Activated naive CD4-positive, alpha-beta T cell treated with anti-CD3 and anti-CD28 coated beads, Interleukin-2, amount 50 U/mL, for 72 hours (primary cell): Measurements from ENCODE around the gene NOTCH1. TPM values are rescaled to one million over a fixed set of nuclear protein-coding genes. Genes with fewer than 3 reads are reported as not detected.

Source experiments
- ATAC-seq, 2 donors: fragments of 150-1000 bp; cut with Tn5 transposase; 2 replicates each; pipeline ENCODE4 v1.10.0; 2021; ENCODE audit warnings: mild to moderate bottlenecking in 2 of 2, moderate library complexity in 2 of 2
- DNase-seq, 2 donors: peaks; one replicate each; pipeline ENCODE4 v3.0.0; 2021 to 2022; ENCODE audit warnings: low spot score in 2 of 2
- H3K27ac Mint-ChIP-seq, 2 donors: one replicate each; pipeline ENCODE4 v1.8.0; 2022; ENCODE audit warnings: mild to moderate bottlenecking in 2 of 2, mixed read lengths in 2 of 2
- H3K36me3 Mint-ChIP-seq, 2 donors: one replicate each; pipeline ENCODE4 v1.8.0; 2022; ENCODE audit warnings: mixed read lengths in 2 of 2
- H3K9me3 Mint-ChIP-seq, 2 donors: one replicate each; pipeline ENCODE4 v1.8.0; 2022; ENCODE audit warnings: mixed read lengths in 2 of 2
- total RNA-seq, 2 donors: library from RNA; stranded (reverse); gene quantifications; one replicate each; pipeline ENCODE4 v1.2.3, GENCODE V29; 2022

The NOTCH1 gene
- total RNA-seq, 2 donors from 2014 or later = 76.4 to 85.5 TPM

DNA sequence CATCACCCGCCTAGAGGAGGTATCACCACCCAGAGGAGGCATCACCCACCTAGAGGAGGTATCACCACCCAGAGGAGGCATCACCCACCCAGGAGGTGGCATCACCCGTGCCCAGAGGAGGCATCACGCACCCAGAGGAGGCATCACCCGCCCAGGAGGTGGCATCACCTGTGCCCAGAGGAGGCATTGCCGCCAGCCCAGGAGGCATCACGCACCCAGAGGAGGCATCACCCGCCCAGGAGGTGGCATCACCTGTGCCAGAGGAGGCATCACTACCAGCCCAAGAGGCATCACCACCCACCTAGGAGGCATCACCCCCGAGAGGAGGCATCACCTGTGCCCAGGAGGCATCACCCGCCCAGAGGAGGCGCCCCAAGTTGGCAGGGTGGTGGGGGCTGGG lies 2.6 kb downstream of the NOTCH1 start:
- no peak for DNase-seq
- Mint-ChIP-seq H3K27ac (peak overlapping the region in 1 of 2 donors; percentile 83), H3K9me3 (no peaks in the 10 kb centered on the region), H3K36me3 (peaks cover 9 to 14% of the 10 kb centered on the region in 2 donors)
- no peak for ATAC-seq

DNA sequence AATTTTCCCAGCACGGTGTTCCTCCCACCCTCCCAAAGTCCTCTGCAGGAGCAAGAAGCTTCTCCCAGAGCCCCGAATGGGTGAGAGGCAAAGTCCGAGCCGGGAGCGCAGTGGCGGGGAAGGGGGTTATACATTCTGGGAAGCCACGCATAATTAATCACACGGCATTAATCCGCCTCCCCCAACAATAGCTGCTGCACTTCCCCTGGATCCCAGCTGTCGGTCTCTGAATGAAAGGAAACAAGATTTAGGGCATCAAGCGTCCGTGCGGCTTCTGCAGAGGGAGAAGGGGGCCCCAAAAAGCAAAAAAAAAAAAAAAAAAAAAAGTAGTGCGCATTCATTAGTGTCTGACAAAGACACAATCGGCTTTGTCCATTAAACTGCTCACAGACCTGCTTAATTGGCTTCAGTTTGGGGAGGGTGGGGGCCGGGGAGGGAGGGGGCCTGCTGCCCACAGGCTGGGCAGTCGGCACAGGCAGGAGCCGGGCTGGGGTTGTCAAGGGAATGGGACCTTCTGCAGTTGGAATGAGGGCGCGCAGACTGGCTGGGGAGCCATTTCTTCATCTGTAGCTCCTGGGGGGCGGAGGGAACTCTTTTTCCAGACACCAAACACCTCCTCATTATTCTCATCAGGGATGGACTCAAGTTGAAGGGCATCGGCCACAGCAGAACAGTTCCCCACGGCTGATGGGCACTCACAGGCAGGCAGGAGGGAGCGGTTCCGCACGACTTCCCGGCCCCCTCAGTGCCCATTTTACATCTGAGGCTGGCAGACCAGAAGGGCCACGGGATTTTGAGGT lies 3.4 kb downstream of the NOTCH1 start:
- Mint-ChIP-seq H3K9me3 (no peaks in the 10 kb centered on the region), H3K36me3 (peaks cover 9 to 15% of the 10 kb centered on the region in 2 donors), H3K27ac (peak overlapping the region in 1 of 2 donors; percentile 100)
- ATAC-seq (no peak), DNase-seq (no peak)

DNA sequence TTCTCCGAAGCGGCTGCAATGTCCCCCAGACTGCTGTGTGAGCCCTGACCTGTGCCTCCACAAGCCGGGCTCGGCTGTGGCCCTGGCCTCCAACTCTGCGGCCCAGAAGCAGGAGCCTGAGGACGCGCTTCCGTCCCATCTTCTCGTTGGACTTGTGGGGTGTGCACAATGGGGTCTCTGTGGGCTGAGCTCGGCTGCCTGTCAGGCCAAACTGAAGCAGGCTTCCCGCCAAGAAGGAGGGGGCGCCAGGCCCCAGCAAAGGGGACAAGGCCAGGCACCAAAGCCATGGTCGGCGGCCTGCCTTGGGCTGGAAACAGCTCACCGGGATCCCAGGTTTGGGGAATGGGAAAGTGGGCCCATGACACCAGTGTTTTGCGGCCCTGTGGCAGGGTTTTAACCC lies 4.1 kb downstream of the NOTCH1 start:
- H3K27ac Mint-ChIP-seq = peak overlapping the region; percentile 87 to 100
- H3K36me3 Mint-ChIP-seq = peaks cover 15 to 21% of the 10 kb centered on the region in 2 donors
- no peak for ATAC-seq
- no peaks in the 10 kb centered on the region for H3K9me3 Mint-ChIP-seq
- DNase-seq = no peak

DNA sequence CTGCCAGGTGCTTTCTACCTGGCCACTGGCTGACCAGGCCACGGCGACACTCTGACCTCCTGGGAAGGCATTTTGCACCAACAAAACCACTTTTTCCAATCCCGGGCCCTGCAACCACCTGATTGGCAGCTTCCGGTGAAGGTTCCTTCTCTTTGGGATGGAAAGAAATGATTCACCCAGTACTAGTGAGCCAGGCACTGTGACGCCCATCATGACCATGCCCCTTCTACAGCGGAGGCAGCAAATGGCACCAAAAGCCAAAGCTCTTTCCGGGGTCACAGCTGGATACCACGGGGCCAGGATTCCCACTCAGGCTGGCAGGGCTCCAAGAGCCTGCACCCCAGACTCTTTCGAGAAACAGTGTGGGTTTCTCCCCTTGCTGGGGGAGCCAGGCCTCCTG lies 4.7 kb downstream of the NOTCH1 start:
- no peak for ATAC-seq
- Mint-ChIP-seq H3K27ac (peak overlapping the region; percentile 100), H3K9me3 (no peaks in the 10 kb centered on the region), H3K36me3 (peaks cover 15 to 21% of the 10 kb centered on the region in 2 donors)
- DNase-seq = no peak

DNA sequence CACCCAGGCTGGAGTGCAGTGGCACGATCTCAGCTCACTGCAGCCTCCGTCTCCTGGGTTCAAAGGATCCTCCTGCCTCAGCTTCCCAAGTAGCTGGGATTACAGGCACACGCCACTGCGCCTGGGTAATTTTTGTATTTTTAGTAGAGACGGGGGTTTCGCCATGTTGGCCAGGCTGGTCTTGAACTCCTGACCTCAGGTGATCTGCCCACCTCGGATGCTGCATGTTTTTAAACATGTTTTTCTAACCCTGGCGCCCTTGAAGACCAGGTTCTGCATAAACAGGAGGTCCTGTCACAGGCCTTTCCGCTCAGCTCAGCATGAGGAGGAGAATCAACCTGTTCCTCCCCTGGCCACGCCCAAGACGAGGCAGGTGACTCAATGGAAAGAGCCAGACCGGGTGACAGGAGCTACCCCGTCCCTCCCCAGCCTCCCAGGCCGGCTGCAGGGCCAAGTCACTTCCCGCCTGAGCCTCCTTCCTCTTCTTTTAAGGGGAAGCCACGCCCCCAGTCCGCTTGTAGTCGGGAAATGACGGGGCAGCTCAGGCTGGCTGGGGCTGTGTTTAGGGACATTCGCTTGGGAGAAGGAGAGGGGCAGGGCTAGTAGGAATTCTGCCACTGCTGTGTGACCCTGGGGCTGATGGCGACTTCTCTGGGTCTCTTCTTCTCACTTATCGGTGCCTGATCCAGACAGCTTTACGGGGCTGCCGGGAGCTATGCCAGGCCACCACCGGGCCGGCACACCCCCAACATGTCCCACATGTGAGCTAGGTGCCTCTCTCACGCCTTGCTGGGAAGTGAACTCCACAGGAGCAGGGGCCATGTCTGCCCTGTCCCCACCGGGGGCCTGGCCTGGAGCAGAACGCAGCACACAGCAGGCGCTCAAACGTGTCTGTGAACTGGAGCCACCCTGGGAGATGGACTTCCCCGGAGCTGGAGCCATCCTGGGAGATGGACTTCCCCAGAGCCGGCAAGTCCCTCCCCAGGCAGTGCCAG lies 6.1 kb downstream of the NOTCH1 start:
- peak overlapping the region; percentile 100 for H3K27ac Mint-ChIP-seq
- peaks cover 15 to 21% of the 10 kb centered on the region in 2 donors for H3K36me3 Mint-ChIP-seq
- DNase-seq = peak; percentile 95 to 96
- H3K9me3 Mint-ChIP-seq = no peaks in the 10 kb centered on the region
- peak; percentile 83 to 86 for ATAC-seq

DNA sequence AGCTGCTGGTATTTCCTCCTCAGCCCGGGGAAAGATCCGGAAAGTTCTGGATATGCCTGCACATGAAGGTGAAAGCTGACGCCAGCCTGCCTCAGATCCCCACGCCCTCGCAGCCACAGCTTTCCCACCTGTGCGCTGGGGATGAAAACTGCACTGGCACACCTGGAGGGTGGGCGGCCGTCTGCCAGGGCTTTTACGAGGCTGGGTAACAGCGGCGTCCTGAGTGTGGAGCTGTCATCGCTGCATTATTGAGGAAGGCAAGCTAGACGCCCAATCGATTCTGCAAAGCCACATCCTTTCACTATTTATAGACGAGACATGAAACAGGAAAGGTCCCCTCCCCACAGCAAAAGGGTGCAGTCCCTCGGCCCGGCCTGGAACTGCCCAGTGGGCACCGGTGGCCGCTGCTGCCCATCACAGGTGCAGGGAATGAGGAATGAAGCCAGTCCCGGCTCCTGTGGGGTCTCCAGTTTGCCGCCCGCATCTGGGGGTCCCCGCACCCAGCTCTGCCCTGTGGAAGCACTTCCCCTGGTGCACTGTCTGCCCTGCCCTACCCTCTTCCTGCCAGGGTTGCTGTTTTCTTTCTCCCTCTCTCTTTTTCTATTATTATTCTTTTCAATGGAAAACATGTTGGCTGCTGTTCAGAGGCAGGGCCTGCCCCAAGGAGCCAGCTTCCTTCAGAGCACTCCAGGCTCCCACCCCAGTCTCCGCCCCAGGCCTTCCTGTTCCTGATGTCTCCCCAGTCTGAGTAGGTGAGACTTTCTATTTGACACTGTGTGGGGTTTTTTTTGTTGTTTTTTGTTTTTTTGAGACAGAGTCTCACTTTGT lies 7.0 kb downstream of the NOTCH1 start:
- Mint-ChIP-seq H3K9me3 (no peaks in the 10 kb centered on the region), H3K36me3 (peaks cover 15 to 17% of the 10 kb centered on the region in 2 donors), H3K27ac (peak overlapping the region; percentile 100)
- ATAC-seq = peak; percentile 81
- peak; percentile 75 to 83 for DNase-seq

DNA sequence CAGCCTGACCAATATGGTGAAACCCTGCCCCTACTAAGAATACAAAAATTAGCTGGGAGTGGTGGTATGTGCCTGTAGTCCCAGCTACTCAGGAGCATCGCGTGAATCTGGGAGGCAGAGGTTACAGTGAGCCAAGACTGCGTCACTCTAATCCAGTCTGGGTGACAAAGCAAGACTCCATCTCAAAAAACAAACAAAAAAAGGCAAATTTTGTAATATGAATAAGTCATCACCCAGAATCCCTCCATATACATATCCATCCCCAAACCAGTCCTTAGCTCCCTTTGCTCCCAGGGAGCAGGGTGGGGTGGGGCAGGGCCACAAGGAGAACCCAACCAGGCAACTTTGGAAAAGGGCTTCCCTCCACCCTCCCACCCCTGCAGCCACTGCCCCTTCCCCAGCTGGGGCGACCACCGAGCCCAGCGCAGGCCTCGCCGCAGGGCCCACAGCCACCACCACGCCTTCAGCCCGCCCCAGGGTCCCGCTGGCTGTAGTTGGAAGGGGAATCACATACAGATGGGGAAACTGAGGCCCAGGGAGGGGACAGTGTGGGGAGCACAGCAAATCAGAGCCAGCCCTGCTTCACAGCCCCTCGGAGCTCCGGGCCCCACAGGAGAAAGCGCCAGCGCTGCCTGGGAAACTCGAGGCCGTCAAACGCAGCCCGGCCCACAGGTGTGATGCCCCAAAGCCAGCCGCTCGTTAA lies 7.8 kb downstream of the NOTCH1 start:
- Mint-ChIP-seq H3K9me3 (no peaks in the 10 kb centered on the region), H3K27ac (peak overlapping the region; percentile 100), H3K36me3 (peaks cover 11 to 15% of the 10 kb centered on the region in 2 donors)

DNA sequence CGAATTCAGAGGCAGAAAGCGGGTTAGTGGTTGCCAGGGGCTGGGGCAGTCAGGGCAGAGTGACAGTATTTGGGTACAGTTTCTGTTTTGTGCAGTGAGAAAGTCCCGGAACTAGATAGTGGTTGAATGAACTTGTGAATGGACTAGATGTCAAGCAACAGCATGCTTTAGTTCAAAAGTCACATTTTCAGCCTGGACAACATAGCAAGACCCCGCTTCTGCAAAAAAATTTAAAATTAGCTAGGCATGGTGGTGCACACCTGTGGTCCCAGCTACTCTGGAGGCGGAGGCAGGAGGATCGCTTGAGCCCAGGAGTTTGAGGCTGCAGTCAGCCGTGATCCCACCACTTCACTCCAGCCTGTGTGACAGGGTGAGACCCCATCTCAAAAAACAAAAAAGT lies 8.4 kb downstream of the NOTCH1 start:
- H3K36me3 Mint-ChIP-seq = peaks cover 9 to 15% of the 10 kb centered on the region in 2 donors
- no peaks in the 10 kb centered on the region for H3K9me3 Mint-ChIP-seq
- DNase-seq (no peak), ATAC-seq (no peak)
- peak overlapping the region; percentile 25 to 100 for H3K27ac Mint-ChIP-seq

More for the DNA sequence above, 7.8 kb downstream of the NOTCH1 start:
- ATAC-seq (no peak), DNase-seq (no peak)

DNA sequence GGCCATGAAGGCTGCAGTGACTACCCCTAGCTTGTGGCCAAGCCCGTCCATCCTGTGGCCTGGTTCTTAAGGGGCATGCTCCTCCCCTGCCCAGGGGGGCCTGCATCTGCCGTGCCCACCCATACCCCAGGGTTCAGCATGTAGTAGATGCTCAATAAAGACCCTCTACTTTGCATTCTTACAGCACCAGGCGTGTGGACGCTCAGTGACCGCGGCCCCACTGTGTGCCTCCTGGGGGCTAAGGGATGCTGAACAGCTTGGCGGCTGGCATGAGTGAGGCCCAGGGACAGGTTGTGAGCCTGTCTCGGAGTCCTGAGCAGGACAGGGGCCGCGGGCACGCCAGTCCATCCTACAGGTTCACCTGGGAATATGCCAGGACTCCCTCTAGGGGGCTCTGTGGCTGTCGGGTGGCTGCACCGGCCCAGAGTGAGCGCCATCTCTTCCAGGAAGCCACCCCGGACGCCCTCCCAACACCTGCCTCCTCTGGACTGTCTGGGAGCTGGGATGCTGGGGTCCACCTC lies 9.1 kb downstream of the NOTCH1 start:
- Mint-ChIP-seq H3K27ac (peak overlapping the region in 1 of 2 donors; percentile 25), H3K9me3 (no peaks in the 10 kb centered on the region), H3K36me3 (peaks cover 12 to 13% of the 10 kb centered on the region in 2 donors)
- DNase-seq (no peak), ATAC-seq (no peak)

DNA sequence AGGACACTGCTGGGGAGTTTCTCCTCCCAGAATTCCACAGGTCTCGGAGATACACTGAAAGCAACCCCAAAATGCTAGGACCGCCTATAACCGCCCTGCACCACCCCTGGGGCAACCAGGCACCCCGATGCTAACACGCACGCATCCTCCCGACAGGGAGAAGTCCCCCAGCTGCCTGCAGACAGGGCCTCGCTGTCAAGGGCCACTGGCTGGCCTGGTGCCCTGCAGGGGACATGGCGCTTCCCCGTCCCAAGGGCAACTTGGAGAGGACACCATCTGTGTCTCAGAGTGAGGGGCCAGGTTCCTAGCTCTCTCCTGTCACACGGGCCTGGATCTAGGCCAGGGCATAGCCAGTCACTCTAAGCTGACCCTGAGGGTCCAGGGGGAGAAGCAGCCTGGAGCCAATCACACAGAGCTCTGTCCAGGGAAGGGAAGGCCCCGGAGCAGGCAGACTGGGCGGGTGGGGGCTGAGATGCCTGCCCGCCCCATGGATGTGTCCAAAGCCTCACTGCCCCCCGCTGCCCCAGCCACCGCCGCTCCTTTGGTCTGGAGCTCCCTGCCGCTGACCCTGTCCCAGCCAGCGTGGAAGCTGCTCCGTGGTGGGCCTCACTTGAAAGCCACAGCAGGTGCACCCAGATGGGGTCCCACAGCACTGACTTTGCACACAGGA lies 9.7 kb downstream of the NOTCH1 start:
- no peak overlapping the region for H3K27ac Mint-ChIP-seq
- no peaks in the 10 kb centered on the region for H3K9me3 Mint-ChIP-seq
- H3K36me3 Mint-ChIP-seq = peaks cover 10 to 13% of the 10 kb centered on the region in 2 donors
- no peak for DNase-seq
- ATAC-seq = no peak

DNA sequence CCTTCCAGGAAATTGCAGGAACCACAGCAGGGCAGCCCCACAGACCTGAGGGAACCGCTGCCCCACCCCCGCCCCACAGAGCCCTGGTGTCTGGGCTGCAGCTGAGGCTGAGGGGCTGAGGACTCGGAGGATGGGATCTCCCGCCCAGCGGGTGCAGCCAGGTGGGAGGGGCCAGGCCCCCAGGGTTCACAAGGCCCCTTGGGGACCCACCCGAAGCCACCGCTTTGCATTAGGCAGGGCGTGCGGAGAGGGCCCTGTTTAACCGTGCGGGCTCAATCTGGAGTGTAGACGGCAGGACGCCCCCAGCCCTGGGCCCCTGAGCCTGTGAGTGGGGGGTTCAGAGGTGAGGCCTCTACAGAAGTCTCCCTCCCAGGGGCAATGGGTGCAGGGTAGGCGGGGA lies 10.8 kb downstream of the NOTCH1 start:
- H3K36me3 Mint-ChIP-seq = peaks cover 8 to 13% of the 10 kb centered on the region in 2 donors

DNA sequence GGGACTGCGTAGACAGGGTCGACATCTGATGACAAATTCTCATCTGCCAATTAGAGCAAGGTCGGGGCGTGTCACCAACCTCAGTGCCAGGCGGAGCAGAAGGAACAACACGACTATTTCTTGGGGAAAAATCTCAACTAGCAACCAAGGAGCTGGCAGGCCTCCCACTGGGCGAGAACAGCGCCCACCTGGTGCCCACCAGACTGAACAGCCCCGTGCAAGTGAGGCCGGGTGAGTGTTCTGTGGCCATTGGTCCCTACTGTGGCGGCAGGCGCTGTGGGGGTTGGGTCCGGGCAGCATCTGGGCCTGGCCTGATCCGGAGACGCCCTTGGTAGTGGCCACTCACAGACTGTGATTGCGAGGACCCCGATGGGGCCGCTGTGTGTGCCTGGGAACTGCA lies 11.5 kb downstream of the NOTCH1 start:
- DNase-seq (no peak), ATAC-seq (no peak)
- Mint-ChIP-seq H3K27ac (peak overlapping the region; percentile 88 to 91), H3K36me3 (peaks cover 6 to 13% of the 10 kb centered on the region in 2 donors), H3K9me3 (no peaks in the 10 kb centered on the region)

More for the DNA sequence above, 10.8 kb downstream of the NOTCH1 start:
- H3K9me3 Mint-ChIP-seq = no peaks in the 10 kb centered on the region
- DNase-seq (no peak), ATAC-seq (no peak)
- H3K27ac Mint-ChIP-seq = no peak overlapping the region

DNA sequence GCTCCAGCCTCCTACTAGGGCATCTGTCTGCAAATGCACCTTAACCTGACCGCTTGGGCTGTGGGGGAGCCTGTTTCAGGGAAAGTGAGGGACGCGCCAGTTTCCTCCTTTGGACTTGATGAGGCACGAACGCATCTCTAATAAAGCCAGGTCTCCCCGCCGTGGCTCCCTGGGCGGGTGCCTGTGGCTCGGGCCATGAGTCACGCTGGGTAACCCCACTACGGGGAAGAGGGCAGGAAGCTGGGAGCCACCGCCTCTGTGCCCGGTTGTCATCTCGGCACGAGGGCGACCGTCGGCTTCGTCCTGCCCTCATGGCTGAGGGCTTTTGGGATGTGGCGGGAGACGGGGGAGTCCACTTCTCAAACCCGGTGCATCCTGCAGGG lies 12.1 kb downstream of the NOTCH1 start:
- no peaks in the 10 kb centered on the region for H3K9me3 Mint-ChIP-seq
- peak; percentile 76 to 91 for DNase-seq
- H3K36me3 Mint-ChIP-seq = peaks cover 6 to 13% of the 10 kb centered on the region in 2 donors
- ATAC-seq = peak; percentile 72 to 80
- H3K27ac Mint-ChIP-seq = peak overlapping the region; percentile 88 to 91

DNA sequence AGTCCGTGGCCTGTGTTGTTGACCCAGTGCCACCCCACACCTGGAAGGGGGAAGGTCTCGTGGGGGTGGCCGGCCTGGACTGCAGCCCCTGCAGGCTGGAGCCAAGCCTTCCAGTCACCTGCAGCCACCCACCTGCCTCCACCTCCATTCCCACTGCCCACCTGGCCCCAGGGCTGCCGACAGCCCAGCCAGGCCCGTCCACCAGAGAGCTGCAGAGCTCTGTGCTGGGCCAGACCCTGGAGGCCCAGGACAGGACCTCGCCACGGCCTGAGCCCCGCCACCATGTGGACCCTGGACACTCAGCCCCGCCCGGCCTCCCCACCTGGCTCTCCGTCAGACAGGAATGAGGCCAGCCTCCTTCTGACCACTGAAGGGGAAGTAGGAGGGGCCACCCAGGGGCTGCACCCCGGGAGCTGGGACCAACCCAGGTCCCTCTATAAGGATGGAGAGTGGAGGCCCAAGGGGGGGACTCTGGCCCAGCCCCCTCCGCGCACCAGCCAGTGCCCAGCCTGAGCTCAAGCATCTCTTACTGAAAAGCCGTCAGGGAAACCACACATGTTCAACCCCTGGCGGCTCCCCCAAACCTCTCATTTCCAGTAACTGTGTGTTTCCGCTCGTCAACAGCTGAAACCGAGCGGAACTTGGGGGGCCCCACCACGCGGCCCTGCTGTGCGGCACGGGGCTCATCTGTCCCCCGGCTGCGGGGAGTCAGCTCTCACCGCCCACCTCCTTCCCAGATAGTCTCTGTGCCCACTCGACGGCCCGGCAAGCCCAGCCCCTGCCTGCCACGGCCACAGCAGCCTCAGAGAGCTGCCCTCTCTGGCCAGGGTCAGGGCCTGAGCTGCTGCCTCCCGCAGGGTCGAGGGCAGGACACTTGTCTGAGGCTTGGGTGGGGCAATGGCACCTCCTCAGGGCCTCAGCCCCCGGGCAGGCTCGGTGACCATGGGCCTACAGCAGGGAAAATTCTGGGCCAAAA lies 12.8 kb downstream of the NOTCH1 start:
- DNase-seq = peak; percentile 70 to 84

More for the DNA sequence above, 12.8 kb downstream of the NOTCH1 start:
- peak; percentile 74 to 76 for ATAC-seq
- H3K27ac Mint-ChIP-seq = peak overlapping the region; percentile 88 to 91
- peaks cover 6 to 13% of the 10 kb centered on the region in 2 donors for H3K36me3 Mint-ChIP-seq
- no peaks in the 10 kb centered on the region for H3K9me3 Mint-ChIP-seq
